Endothelial cell (in vitro differentiated cells): Measurements from ENCODE around the gene CEP152. TPM values are rescaled to one million over a fixed set of nuclear protein-coding genes. Genes with fewer than 3 reads are reported as not detected.

Experiments
- DNase-seq: peaks from one replicate; pipeline ENCODE4 v3.0.0; 2021; ENCODE audit warnings: low spot score
- H3K27ac Mint-ChIP-seq: one replicate; pipeline ENCODE4 v1.8.0; 2021; ENCODE audit warnings: mixed read lengths, inconsistent platforms; ENCODE audit not compliant: unreplicated experiment
- H3K27me3 Mint-ChIP-seq: one replicate; pipeline ENCODE4 v1.8.0; 2021; ENCODE audit warnings: mild to moderate bottlenecking, moderate library complexity, mixed read lengths, inconsistent platforms; ENCODE audit not compliant: unreplicated experiment
- H3K36me3 Mint-ChIP-seq: one replicate; pipeline ENCODE4 v1.8.0; 2021; ENCODE audit warnings: mild to moderate bottlenecking, low read depth, mixed read lengths, inconsistent platforms; ENCODE audit not compliant: unreplicated experiment
- H3K4me1 Mint-ChIP-seq: one replicate; pipeline ENCODE4 v1.8.0; 2021; ENCODE audit warnings: mild to moderate bottlenecking, mixed read lengths, inconsistent platforms; ENCODE audit not compliant: unreplicated experiment
- H3K4me3 Mint-ChIP-seq: one replicate; pipeline ENCODE4 v1.8.0; 2021; ENCODE audit warnings: mild to moderate bottlenecking, mixed read lengths, inconsistent platforms; ENCODE audit not compliant: unreplicated experiment
- H3K9me3 Mint-ChIP-seq: one replicate; pipeline ENCODE4 v1.8.0; 2021; ENCODE audit warnings: mixed read lengths, inconsistent platforms; ENCODE audit not compliant: unreplicated experiment
- CTCF ChIP-seq: fragments of 200-600 bp; sonication (generic); IDR thresholded peaks from one replicate; pipeline ENCODE4 v1.5.0; 2021; ENCODE audit warnings: antibody characterized with exemption; ENCODE audit not compliant: unreplicated experiment
- total RNA-seq: library from RNA; stranded (reverse); fragmentation: NEBNext Ultra II Directional; extraction: Animal tissue kit (Norgen Biotek cat#: 25700); gene quantifications from one replicate; pipeline ENCODE4 v1.2.1, GENCODE V29; 2021; ENCODE audit not compliant: unreplicated experiment

Gene CEP152
- total RNA-seq, 1 donor from 2014 or later: 4.7 TPM

GRCh38 chr15:48828471-48828870, 17.6 kb upstream of the CEP152 start:
- Mint-ChIP-seq H3K4me3 (no peak overlapping the region), H3K27me3 (no peaks in the 10 kb centered on the region), H3K4me1 (peaks cover 7% of the 10 kb centered on the region), H3K36me3 (peaks cover 7% of the 10 kb centered on the region), H3K27ac (no peak overlapping the region), H3K9me3 (no peaks in the 10 kb centered on the region)
- no peak for DNase-seq
- no peak for TF ChIP-seq CTCF

- Mint-ChIP-seq H3K4me1 (peaks cover 7% of the 10 kb centered on the region), H3K36me3 (no peaks in the 10 kb centered on the region), H3K4me3 (no peak overlapping the region), H3K27ac (no peak overlapping the region), H3K9me3 (no peaks in the 10 kb centered on the region), H3K27me3 (no peaks in the 10 kb centered on the region)
- no peak for DNase-seq
- no peak for TF ChIP-seq CTCF
Measured at GRCh38 chr15:48825075-48825474, 14.2 kb upstream of the CEP152 start.

- Mint-ChIP-seq H3K27me3 (no peaks in the 10 kb centered on the region), H3K36me3 (no peaks in the 10 kb centered on the region), H3K4me1 (peaks cover 7% of the 10 kb centered on the region), H3K4me3 (no peak overlapping the region), H3K9me3 (no peaks in the 10 kb centered on the region), H3K27ac (no peak overlapping the region)
- no peak for TF ChIP-seq CTCF
- DNase-seq: no peak
Measured at GRCh38 chr15:48823706-48824105, 12.8 kb upstream of the CEP152 start.

- DNase-seq: no peak
- TF ChIP-seq CTCF: no peak
- no peaks in the 10 kb centered on the region for H3K27me3 Mint-ChIP-seq
- H3K4me3 Mint-ChIP-seq: no peak overlapping the region
- H3K4me1 Mint-ChIP-seq: peaks cover 2% of the 10 kb centered on the region
- no peak overlapping the region for H3K27ac Mint-ChIP-seq
- no peaks in the 10 kb centered on the region for H3K9me3 Mint-ChIP-seq
- no peaks in the 10 kb centered on the region for H3K36me3 Mint-ChIP-seq
Measured at GRCh38 chr15:48823237-48823636, 12.4 kb upstream of the CEP152 start.

GRCh38 chr15:48814286-48814685, 3.4 kb upstream of the CEP152 start:
- no peak for TF ChIP-seq CTCF
- peaks cover 2% of the 10 kb centered on the region for H3K27me3 Mint-ChIP-seq
- H3K27ac Mint-ChIP-seq: no peak overlapping the region
- H3K4me1 Mint-ChIP-seq: peaks cover 11% of the 10 kb centered on the region
- H3K4me3 Mint-ChIP-seq: no peak overlapping the region
- DNase-seq: no peak
- no peaks in the 10 kb centered on the region for H3K9me3 Mint-ChIP-seq
- no peaks in the 10 kb centered on the region for H3K36me3 Mint-ChIP-seq
